Suprapubic skin (tissue), 4 donors: ENCODE measurements around the gene CCBE1.

Source experiments
- CTCF ChIP-seq, 2 donors: fragments of 200-600 bp in 1 of 2; fragments of 450-650 bp in 1 of 2; sonication (generic) in 1 of 2; IDR thresholded peaks; one replicate each; pipeline ENCODE4 v1.5.1; 2016 to 2019; ENCODE audit warnings: antibody characterized with exemption in 2 of 2, mild to moderate bottlenecking in 1 of 2, moderate library complexity in 1 of 2
- EP300 ChIP-seq: sonication (generic); formaldehyde crosslinking; IDR thresholded peaks from one replicate; pipeline ENCODE4 v1.6.1; 2017; ENCODE audit warnings: antibody characterized with exemption
- POLR2A ChIP-seq, 2 donors: fragments of 450-650 bp; IDR thresholded peaks; one replicate each; pipeline ENCODE4 v1.6.1; 2017; ENCODE audit warnings: antibody characterized with exemption in 2 of 2, mild to moderate bottlenecking in 2 of 2, moderate library complexity in 2 of 2
- POLR2AphosphoS5 ChIP-seq, 3 donors: sonication (generic); formaldehyde crosslinking; IDR thresholded peaks; one replicate each; pipeline ENCODE4 v1.6.1; 2017; ENCODE audit warnings: antibody characterized with exemption in 3 of 3

- TF ChIP-seq CTCF (IDR thresholded peaks at IDR 0.05): no peak
- no peak for TF ChIP-seq POLR2A (IDR thresholded peaks at IDR 0.05)
- no peak for TF ChIP-seq EP300
- TF ChIP-seq POLR2AphosphoS5 (IDR thresholded peaks at IDR 0.05): no peak
These were observed 145.2 kb downstream of the CCBE1 start for GRCh38 chr18:59551902-59552635.
